Measurements from ENCODE around the gene ABCD4.

ABCD4 gene

GRCh38 chr14:74347795-74348100 lies 45.0 kb upstream of the ABCD4 start:
- Histone ChIP-seq H3K79me2 (ENCODE audit: insufficient read depth, low read length) (no peaks in the 10 kb centered on the region), H3K27me3 (ENCODE audit: low read length) (no peaks in the 10 kb centered on the region), H3K36me3 (ENCODE audit: low read length) (no peaks in the 10 kb centered on the region), H3K9ac (ENCODE audit: low read length) (no peak overlapping the region), H3F3A (ENCODE audit: insufficient read depth) (no peaks in the 10 kb centered on the region), H3K9me2 (replicated peaks; ENCODE audit: insufficient read depth, low read length) (no peaks in the 10 kb centered on the region), H3K9me3 (ENCODE audit: insufficient read depth, low read length) (no peaks in the 10 kb centered on the region), H2AFZ (ENCODE audit: low read depth, low read length, severe bottlenecking) (no peak overlapping the region), H4K20me1 (ENCODE audit: low read depth, low read length) (no peaks in the 10 kb centered on the region), H3K4me3 (ENCODE audit: insufficient read depth, low read length, poor library complexity, severe bottlenecking) (no peak overlapping the region), H3K4me2 (ENCODE audit: low read depth, low read length, poor library complexity, severe bottlenecking) (no peak overlapping the region), H3K27ac (ENCODE audit: low read depth, low read length) (no peak overlapping the region)
- TF ChIP-seq EZH2phosphoT487 (conservative IDR thresholded peaks at IDR 0.05; ENCODE audit: low read length) (no peak), CTCF (IDR thresholded peaks at IDR 0.05; ENCODE audit: insufficient read depth, low read length, poor library complexity, severe bottlenecking) (no peak)

GRCh38 chr14:74347097-74347794 lies 44.5 kb upstream of the ABCD4 start:
- Histone ChIP-seq H2AFZ (ENCODE audit: low read depth, low read length, severe bottlenecking) (no peak overlapping the region), H3K36me3 (ENCODE audit: low read length) (no peaks in the 10 kb centered on the region), H3K27me3 (ENCODE audit: low read length) (no peaks in the 10 kb centered on the region), H3F3A (ENCODE audit: insufficient read depth) (no peaks in the 10 kb centered on the region), H3K9ac (ENCODE audit: low read length) (no peak overlapping the region), H3K9me3 (ENCODE audit: insufficient read depth, low read length) (no peaks in the 10 kb centered on the region), H3K4me2 (ENCODE audit: low read depth, low read length, poor library complexity, severe bottlenecking) (no peak overlapping the region), H3K4me3 (ENCODE audit: insufficient read depth, low read length, poor library complexity, severe bottlenecking) (no peak overlapping the region), H3K79me2 (ENCODE audit: insufficient read depth, low read length) (no peaks in the 10 kb centered on the region), H3K27ac (ENCODE audit: low read depth, low read length) (no peak overlapping the region), H4K20me1 (ENCODE audit: low read depth, low read length) (no peaks in the 10 kb centered on the region), H3K9me2 (replicated peaks; ENCODE audit: insufficient read depth, low read length) (no peaks in the 10 kb centered on the region)
- TF ChIP-seq CTCF (IDR thresholded peaks at IDR 0.05; ENCODE audit: insufficient read depth, low read length, poor library complexity, severe bottlenecking) (no peak), EZH2phosphoT487 (conservative IDR thresholded peaks at IDR 0.05; ENCODE audit: low read length) (no peak)

GRCh38 chr14:74346341-74346740 lies 43.6 kb upstream of the ABCD4 start:
- Histone ChIP-seq H3K9me2 (replicated peaks; ENCODE audit: insufficient read depth, low read length) (no peaks in the 10 kb centered on the region), H3K9me3 (ENCODE audit: insufficient read depth, low read length) (no peaks in the 10 kb centered on the region), H4K20me1 (ENCODE audit: low read depth, low read length) (no peaks in the 10 kb centered on the region), H3K27me3 (ENCODE audit: low read length) (no peaks in the 10 kb centered on the region), H3K4me3 (ENCODE audit: insufficient read depth, low read length, poor library complexity, severe bottlenecking) (no peak overlapping the region), H3K9ac (ENCODE audit: low read length) (no peak overlapping the region), H3F3A (ENCODE audit: insufficient read depth) (no peaks in the 10 kb centered on the region), H3K27ac (ENCODE audit: low read depth, low read length) (no peak overlapping the region), H3K36me3 (ENCODE audit: low read length) (no peaks in the 10 kb centered on the region), H2AFZ (ENCODE audit: low read depth, low read length, severe bottlenecking) (no peak overlapping the region), H3K4me2 (ENCODE audit: low read depth, low read length, poor library complexity, severe bottlenecking) (no peak overlapping the region), H3K79me2 (ENCODE audit: insufficient read depth, low read length) (no peaks in the 10 kb centered on the region)
- no peak for TF ChIP-seq EZH2phosphoT487 (conservative IDR thresholded peaks at IDR 0.05; ENCODE audit: low read length)
- TF ChIP-seq CTCF (IDR thresholded peaks at IDR 0.05; ENCODE audit: insufficient read depth, low read length, poor library complexity, severe bottlenecking): no peak
